HEK293 (cell line): Measurements from ENCODE around the gene WFDC12.

ENCODE experiments used
- CTCF ChIP-seq: fragments of 450-650 bp; formaldehyde crosslinking; IDR thresholded peaks from 2 replicates; pipeline ENCODE4 v1.5.1; 2016; ENCODE audit warnings: missing biosample characterization, missing genetic modification characterization
- KLF16 ChIP-seq: fragments of 450-650 bp; formaldehyde crosslinking; IDR thresholded peaks from 2 replicates; pipeline ENCODE4 v1.5.1; 2017; ENCODE audit warnings: missing biosample characterization, missing genetic modification characterization
- YY1 ChIP-seq: fragments of 450-650 bp; formaldehyde crosslinking; IDR thresholded peaks from 2 replicates; pipeline ENCODE4 v1.5.1; 2018; ENCODE audit warnings: missing biosample characterization, missing genetic modification characterization
- ZBTB8A ChIP-seq: fragments of 450-650 bp; formaldehyde crosslinking; IDR thresholded peaks from 2 replicates; pipeline ENCODE4 v1.5.1; 2016; ENCODE audit warnings: missing biosample characterization, missing genetic modification characterization
- ZFP69B ChIP-seq: fragments of 450-650 bp; formaldehyde crosslinking; IDR thresholded peaks from 2 replicates; pipeline ENCODE4 v1.5.1; 2016; ENCODE audit warnings: missing biosample characterization, missing genetic modification characterization
- ZNF24 ChIP-seq: fragments of 450-650 bp; formaldehyde crosslinking; IDR thresholded peaks from 2 replicates; pipeline ENCODE4 v1.5.1; 2016; ENCODE audit warnings: missing biosample characterization, missing genetic modification characterization
- ZNF266 ChIP-seq: fragments of 450-650 bp; formaldehyde crosslinking; IDR thresholded peaks from 2 replicates; pipeline ENCODE4 v1.5.1; 2016; ENCODE audit warnings: missing biosample characterization, missing genetic modification characterization, low read depth
- ZNF292 ChIP-seq: fragments of 450-650 bp; formaldehyde crosslinking; IDR thresholded peaks from 2 replicates; pipeline ENCODE4 v1.5.1; 2016; ENCODE audit warnings: low read depth, missing biosample characterization, missing genetic modification characterization, borderline replicate concordance
- ZNF514 ChIP-seq: fragments of 450-650 bp; formaldehyde crosslinking; IDR thresholded peaks from 2 replicates; pipeline ENCODE4 v1.5.1; 2016; ENCODE audit warnings: missing biosample characterization, missing genetic modification characterization

- TF ChIP-seq CTCF (tag by site-specific recombination), result no peak
- TF ChIP-seq ZNF24, result no peak
- no peak for TF ChIP-seq ZFP69B (tag by site-specific recombination)
- no peak for TF ChIP-seq ZNF514 (tag by site-specific recombination)
- no peak for TF ChIP-seq KLF16 (tag by site-specific recombination)
- TF ChIP-seq ZNF292 (tag by site-specific recombination), result no peak
- no peak for TF ChIP-seq ZNF266 (tag by site-specific recombination)
- no peak for TF ChIP-seq YY1 (tag by site-specific recombination)
- TF ChIP-seq ZBTB8A (tag by site-specific recombination), result no peak
These were observed 8.4 kb downstream of the WFDC12 start for GRCh38 chr20:45115829-45116228.
